HCT116 (cell line): Measurements from ENCODE around the gene PBX1.

ENCODE experiments used
- CEBPB ChIP-seq: IDR thresholded peaks from 2 replicates; pipeline ENCODE4 v1.6.1; 2012; ENCODE audit warnings: low read depth
- ELF1 ChIP-seq: IDR thresholded peaks from 2 replicates; pipeline ENCODE4 v1.6.1; 2012; ENCODE audit warnings: low read depth, borderline replicate concordance
- EZH2 ChIP-seq: fragments of 200-600 bp; sonication (generic); IDR thresholded peaks from 2 replicates; pipeline ENCODE4 v1.6.1; 2017; ENCODE audit warnings: antibody characterized with exemption, mixed run types
- POLR2A ChIP-seq: IDR thresholded peaks from 2 replicates; pipeline ENCODE4 v1.7.0; 2011; ENCODE audit warnings: borderline replicate concordance; ENCODE audit not compliant: insufficient read depth, insufficient read length; ENCODE audit errors: extremely low read depth
- POLR2AphosphoS5 ChIP-seq: IDR thresholded peaks from 2 replicates; pipeline ENCODE4 v1.6.1; 2011; ENCODE audit warnings: mild to moderate bottlenecking, low read depth, low read length, moderate library complexity
- ZNF274 ChIP-seq: fragments of 200-500 bp; sonication (Bioruptor generic); IDR thresholded peaks from 2 replicates; pipeline ENCODE4 v1.6.1; 2014; ENCODE audit warnings: mild to moderate bottlenecking, low read depth, low read length, inconsistent platforms
- TF ChIP-seq, protein P1 (sequence below), 3 experiments: fragments of 200-600 bp in 1 of 3; sonication (generic) in 1 of 3; IDR thresholded peaks in 2 of 3; conservative IDR thresholded peaks in 1 of 3; 2 replicates each; pipeline ENCODE4 v1.5.1; 2012 to 2017; ENCODE audit warnings: low read depth in 2 of 3, low read length in 2 of 3, antibody characterized with exemption in 1 of 3, borderline replicate concordance in 1 of 3, control low read depth in 1 of 3, mild to moderate bottlenecking in 1 of 3, mixed read lengths in 1 of 3, mixed run types in 1 of 3, moderate library complexity in 1 of 3; ENCODE audit not compliant: insufficient read depth in 1 of 3
- TF ChIP-seq, protein P2 (sequence below): IDR thresholded peaks from 2 replicates; pipeline ENCODE4 v1.6.1; 2011; ENCODE audit warnings: mild to moderate bottlenecking, low read length, moderate library complexity; ENCODE audit not compliant: insufficient replicate concordance; ENCODE audit errors: extremely low read depth

DNA sequence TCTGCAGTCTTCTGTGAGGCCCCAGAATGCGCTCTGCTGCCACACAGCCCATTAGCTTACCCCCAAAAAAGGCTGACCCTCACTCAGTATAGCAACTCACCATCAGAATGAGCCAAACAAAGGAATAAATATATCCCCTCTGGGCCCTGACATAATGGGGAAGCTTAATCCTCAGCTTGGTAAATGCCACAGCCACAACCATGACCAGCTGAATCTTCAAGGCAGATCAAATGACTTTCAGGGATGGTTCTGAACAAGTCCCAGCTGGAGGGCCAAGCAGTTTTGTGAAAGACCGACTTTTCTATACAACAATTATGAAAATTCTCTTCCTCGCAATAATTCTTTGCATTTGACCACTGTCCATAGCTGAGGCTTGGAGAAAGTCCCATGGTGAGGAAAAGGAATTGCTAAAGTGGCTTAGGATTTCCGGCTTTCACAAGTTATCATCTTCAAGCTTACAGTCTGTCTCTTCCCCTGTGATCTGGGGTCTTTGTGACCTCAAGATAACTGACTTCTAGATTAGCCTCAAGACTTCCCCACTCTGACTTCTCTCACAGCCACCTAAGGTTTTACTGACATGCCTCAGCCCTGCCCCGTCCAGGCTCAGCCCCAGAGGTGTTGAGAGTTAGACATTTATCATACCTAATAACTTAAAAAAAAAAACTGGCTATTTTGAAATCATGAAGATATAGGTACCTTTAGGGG lies 47.8 kb upstream of the PBX1 start:
- TF ChIP-seq, protein P1, sequence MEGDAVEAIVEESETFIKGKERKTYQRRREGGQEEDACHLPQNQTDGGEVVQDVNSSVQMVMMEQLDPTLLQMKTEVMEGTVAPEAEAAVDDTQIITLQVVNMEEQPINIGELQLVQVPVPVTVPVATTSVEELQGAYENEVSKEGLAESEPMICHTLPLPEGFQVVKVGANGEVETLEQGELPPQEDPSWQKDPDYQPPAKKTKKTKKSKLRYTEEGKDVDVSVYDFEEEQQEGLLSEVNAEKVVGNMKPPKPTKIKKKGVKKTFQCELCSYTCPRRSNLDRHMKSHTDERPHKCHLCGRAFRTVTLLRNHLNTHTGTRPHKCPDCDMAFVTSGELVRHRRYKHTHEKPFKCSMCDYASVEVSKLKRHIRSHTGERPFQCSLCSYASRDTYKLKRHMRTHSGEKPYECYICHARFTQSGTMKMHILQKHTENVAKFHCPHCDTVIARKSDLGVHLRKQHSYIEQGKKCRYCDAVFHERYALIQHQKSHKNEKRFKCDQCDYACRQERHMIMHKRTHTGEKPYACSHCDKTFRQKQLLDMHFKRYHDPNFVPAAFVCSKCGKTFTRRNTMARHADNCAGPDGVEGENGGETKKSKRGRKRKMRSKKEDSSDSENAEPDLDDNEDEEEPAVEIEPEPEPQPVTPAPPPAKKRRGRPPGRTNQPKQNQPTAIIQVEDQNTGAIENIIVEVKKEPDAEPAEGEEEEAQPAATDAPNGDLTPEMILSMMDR (IDR thresholded peaks at IDR 0.05 in 2 of 3, conservative IDR thresholded peaks at IDR 0.05 in 1 of 3; ENCODE audit: borderline replicate concordance in 1 of 3, insufficient read depth in 1 of 3, low read depth in 2 of 3, low read length in 2 of 3) = no peak
- TF ChIP-seq POLR2A (no peak), ELF1 (no peak), CEBPB (no peak), POLR2AphosphoS5 (no peak), EZH2 (no peak), ZNF274 (no peak)
- TF ChIP-seq, protein P2, sequence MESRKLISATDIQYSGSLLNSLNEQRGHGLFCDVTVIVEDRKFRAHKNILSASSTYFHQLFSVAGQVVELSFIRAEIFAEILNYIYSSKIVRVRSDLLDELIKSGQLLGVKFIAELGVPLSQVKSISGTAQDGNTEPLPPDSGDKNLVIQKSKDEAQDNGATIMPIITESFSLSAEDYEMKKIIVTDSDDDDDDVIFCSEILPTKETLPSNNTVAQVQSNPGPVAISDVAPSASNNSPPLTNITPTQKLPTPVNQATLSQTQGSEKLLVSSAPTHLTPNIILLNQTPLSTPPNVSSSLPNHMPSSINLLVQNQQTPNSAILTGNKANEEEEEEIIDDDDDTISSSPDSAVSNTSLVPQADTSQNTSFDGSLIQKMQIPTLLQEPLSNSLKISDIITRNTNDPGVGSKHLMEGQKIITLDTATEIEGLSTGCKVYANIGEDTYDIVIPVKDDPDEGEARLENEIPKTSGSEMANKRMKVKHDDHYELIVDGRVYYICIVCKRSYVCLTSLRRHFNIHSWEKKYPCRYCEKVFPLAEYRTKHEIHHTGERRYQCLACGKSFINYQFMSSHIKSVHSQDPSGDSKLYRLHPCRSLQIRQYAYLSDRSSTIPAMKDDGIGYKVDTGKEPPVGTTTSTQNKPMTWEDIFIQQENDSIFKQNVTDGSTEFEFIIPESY = no peak
